Measurements from ENCODE around the gene CFAP65. TPM values are rescaled to one million over a fixed set of nuclear protein-coding genes. Genes with fewer than 3 reads are reported as not detected.

Gene CFAP65
- total and polyA plus RNA-seq, 2 of the 13 experiments (the other 11 are each of a cell fraction or from before 2014, with no cell fraction given) = 0.05 TPM; not detected in 1

- TF ChIP-seq ZNF331 (CRISPR knock-in tag; IDR thresholded peaks at IDR 0.05) = peak; percentile 55; the same call in 1 of the 2 replicates
- peak; percentile 57 for TF ChIP-seq UBTF (CRISPR knock-in tag; IDR thresholded peaks at IDR 0.05)
- TF ChIP-seq, protein P1, sequence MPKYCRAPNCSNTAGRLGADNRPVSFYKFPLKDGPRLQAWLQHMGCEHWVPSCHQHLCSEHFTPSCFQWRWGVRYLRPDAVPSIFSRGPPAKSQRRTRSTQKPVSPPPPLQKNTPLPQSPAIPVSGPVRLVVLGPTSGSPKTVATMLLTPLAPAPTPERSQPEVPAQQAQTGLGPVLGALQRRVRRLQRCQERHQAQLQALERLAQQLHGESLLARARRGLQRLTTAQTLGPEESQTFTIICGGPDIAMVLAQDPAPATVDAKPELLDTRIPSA (CRISPR knock-in tag; IDR thresholded peaks at IDR 0.05; ENCODE audit: borderline replicate concordance) = no peak
- no peak for TF ChIP-seq HNRNPH1 (optimal IDR thresholded peaks at IDR 0.05; ENCODE audit: low read depth, low read length)
- TF ChIP-seq ZNF142 (CRISPR knock-in tag; IDR thresholded peaks at IDR 0.05) = 0 out of 2 replicates have a peak, but pooled peaks have one; percentile 40
- TF ChIP-seq TAF1 (CRISPR knock-in tag; IDR thresholded peaks at IDR 0.05) = 0 out of 2 replicates have a peak, but pooled peaks have one; percentile 26
- no peak for TF ChIP-seq ZNF510 (CRISPR knock-in tag; IDR thresholded peaks at IDR 0.05; ENCODE audit: low read depth)
- TF ChIP-seq, protein P2, sequence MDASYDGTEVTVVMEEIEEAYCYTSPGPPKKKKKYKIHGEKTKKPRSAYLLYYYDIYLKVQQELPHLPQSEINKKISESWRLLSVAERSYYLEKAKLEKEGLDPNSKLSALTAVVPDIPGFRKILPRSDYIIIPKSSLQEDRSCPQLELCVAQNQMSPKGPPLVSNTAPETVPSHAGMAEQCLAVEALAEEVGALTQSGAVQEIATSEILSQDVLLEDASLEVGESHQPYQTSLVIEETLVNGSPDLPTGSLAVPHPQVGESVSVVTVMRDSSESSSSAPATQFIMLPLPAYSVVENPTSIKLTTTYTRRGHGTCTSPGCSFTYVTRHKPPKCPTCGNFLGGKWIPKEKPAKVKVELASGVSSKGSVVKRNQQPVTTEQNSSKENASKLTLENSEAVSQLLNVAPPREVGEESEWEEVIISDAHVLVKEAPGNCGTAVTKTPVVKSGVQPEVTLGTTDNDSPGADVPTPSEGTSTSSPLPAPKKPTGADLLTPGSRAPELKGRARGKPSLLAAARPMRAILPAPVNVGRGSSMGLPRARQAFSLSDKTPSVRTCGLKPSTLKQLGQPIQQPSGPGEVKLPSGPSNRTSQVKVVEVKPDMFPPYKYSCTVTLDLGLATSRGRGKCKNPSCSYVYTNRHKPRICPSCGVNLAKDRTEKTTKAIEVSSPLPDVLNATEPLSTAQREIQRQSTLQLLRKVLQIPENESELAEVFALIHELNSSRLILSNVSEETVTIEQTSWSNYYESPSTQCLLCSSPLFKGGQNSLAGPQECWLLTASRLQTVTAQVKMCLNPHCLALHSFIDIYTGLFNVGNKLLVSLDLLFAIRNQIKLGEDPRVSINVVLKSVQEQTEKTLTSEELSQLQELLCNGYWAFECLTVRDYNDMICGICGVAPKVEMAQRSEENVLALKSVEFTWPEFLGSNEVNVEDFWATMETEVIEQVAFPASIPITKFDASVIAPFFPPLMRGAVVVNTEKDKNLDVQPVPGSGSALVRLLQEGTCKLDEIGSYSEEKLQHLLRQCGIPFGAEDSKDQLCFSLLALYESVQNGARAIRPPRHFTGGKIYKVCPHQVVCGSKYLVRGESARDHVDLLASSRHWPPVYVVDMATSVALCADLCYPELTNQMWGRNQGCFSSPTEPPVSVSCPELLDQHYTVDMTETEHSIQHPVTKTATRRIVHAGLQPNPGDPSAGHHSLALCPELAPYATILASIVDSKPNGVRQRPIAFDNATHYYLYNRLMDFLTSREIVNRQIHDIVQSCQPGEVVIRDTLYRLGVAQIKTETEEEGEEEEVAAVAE (CRISPR knock-in tag; IDR thresholded peaks at IDR 0.05; ENCODE audit: borderline replicate concordance) = no peak
- TF ChIP-seq EP300 (IDR thresholded peaks at IDR 0.05; ENCODE audit: low read depth in 2 of 2, low read length in 2 of 2) = no peak
- no peak; the same call in 1 of the 2 replicates for TF ChIP-seq EP300 (CRISPR knock-in tag; IDR thresholded peaks at IDR 0.05; ENCODE audit: borderline replicate concordance)
- TF ChIP-seq ZNF30 (CRISPR knock-in tag; IDR thresholded peaks at IDR 0.05) = no peak
- no peak for TF ChIP-seq ZNF34 (CRISPR knock-in tag; IDR thresholded peaks at IDR 0.05; ENCODE audit: borderline replicate concordance)
- TF ChIP-seq SRSF4 (IDR thresholded peaks at IDR 0.05; ENCODE audit: low read depth, low read length, poor library complexity, severe bottlenecking) = no peak
- 0 out of 2 replicates have a peak, but pooled peaks have one; percentile 31 for TF ChIP-seq ZNF124 (CRISPR knock-in tag; IDR thresholded peaks at IDR 0.05)
Observed at GRCh38 chr2:218979846-218980734, 61.2 kb downstream of the CFAP65 start (continued).

All from HepG2 (cell line).